Duodenal mucosa (tissue), 2 donors: ENCODE data around the gene TP53I11.

Experiments
- H3K27ac ChIP-seq: one replicate; pipeline ENCODE4 v1.7.0; 2013; ENCODE audit warnings: low read depth, low read length
- H3K27me3 ChIP-seq, 2 donors: one replicate each; pipeline ENCODE4 v1.7.0; 2013; ENCODE audit warnings: low read length in 2 of 2, control low read depth in 1 of 2; ENCODE audit not compliant: insufficient read depth in 2 of 2, control insufficient read depth in 1 of 2
- H3K36me3 ChIP-seq, 2 donors: one replicate each; pipeline ENCODE4 v1.7.0; 2013; ENCODE audit warnings: low read length in 2 of 2, control low read depth in 1 of 2; ENCODE audit not compliant: insufficient read depth in 2 of 2, control insufficient read depth in 1 of 2
- H3K4me1 ChIP-seq, 2 donors: one replicate each; pipeline ENCODE4 v1.7.0; 2013; ENCODE audit warnings: low read length in 2 of 2, control low read depth in 1 of 2; ENCODE audit not compliant: insufficient read depth in 2 of 2, control insufficient read depth in 1 of 2
- H3K4me3 ChIP-seq, 2 donors: one replicate each; pipeline ENCODE4 v1.7.0; 2013; ENCODE audit warnings: low read length in 2 of 2, low read depth in 1 of 2
- H3K9ac ChIP-seq, 2 donors: one replicate each; pipeline ENCODE4 v1.7.0; 2013; ENCODE audit warnings: low read length in 2 of 2, low read depth in 1 of 2
- H3K9me3 ChIP-seq, 2 donors: one replicate each; pipeline ENCODE4 v1.7.0; 2013; ENCODE audit warnings: low read length in 2 of 2, control low read depth in 1 of 2; ENCODE audit not compliant: control insufficient read depth in 1 of 2

The TP53I11 gene, protein sequence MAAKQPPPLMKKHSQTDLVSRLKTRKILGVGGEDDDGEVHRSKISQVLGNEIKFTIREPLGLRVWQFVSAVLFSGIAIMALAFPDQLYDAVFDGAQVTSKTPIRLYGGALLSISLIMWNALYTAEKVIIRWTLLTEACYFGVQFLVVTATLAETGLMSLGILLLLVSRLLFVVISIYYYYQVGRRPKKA

GRCh38 chr11:44950625-44951476 lies at the start of gene TP53I11:
Gene TP53I11 (minus strand): TSS chr11:44950883. CDS start chr11:44938335, 12,548 bp downstream.
- Histone ChIP-seq H3K4me1 (peaks cover 42 to 44% of the 10 kb centered on the region in 2 donors), H3K27ac (peak within 1 kb of the TSS; percentile 64), H3K4me3 (peak within 1 kb of the TSS; percentile 79 to 86), H3K9ac (peak within 1 kb of the TSS; percentile 73 to 90), H3K27me3 (no peaks in the 10 kb centered on the region), H3K36me3 (peaks cover 0 to 6% of the 10 kb centered on the region in 2 donors), H3K9me3 (no peaks in the 10 kb centered on the region)

GRCh38 chr11:44999068-44999467 lies 48.4 kb upstream of the TP53I11 start:
- no peak overlapping the region for H3K9ac ChIP-seq
- H3K27ac ChIP-seq, result no peak overlapping the region
- no peaks in the 10 kb centered on the region for H3K27me3 ChIP-seq
- no peaks in the 10 kb centered on the region for H3K4me1 ChIP-seq
- no peak overlapping the region for H3K4me3 ChIP-seq
- no peaks in the 10 kb centered on the region for H3K36me3 ChIP-seq
- no peaks in the 10 kb centered on the region for H3K9me3 ChIP-seq

- Histone ChIP-seq H3K9ac (no peak overlapping the region), H3K4me3 (no peak overlapping the region), H3K9me3 (no peaks in the 10 kb centered on the region), H3K4me1 (no peaks in the 10 kb centered on the region), H3K27ac (no peak overlapping the region), H3K36me3 (no peaks in the 10 kb centered on the region), H3K27me3 (no peaks in the 10 kb centered on the region)
These were observed 47.4 kb upstream of the TP53I11 start for GRCh38 chr11:44998051-44998450.

DNA sequence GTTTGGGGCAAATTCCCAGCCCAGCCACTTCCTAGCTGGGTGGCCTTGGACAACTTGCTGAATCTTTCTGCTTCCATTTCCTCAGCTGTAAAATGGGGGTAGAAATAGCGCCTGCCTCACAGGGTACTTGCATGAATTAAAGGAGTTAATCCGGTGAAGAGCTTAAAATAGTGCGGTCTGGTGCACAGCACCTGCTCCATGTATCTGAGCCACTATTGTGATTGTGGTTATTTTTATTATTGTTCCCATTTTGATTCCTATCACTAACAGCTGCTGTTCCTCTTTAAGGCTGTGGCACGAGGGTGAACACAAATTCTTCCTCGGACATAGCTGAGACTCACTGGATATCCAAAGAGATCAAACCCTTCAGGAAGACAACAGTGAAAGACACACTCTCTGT lies 46.9 kb upstream of the TP53I11 start:
- Histone ChIP-seq H3K4me3 (no peak overlapping the region), H3K27me3 (no peaks in the 10 kb centered on the region), H3K36me3 (no peaks in the 10 kb centered on the region), H3K4me1 (no peaks in the 10 kb centered on the region), H3K9me3 (no peaks in the 10 kb centered on the region), H3K9ac (no peak overlapping the region), H3K27ac (no peak overlapping the region)

- Histone ChIP-seq H3K9ac (no peak overlapping the region), H3K4me1 (no peaks in the 10 kb centered on the region), H3K9me3 (no peaks in the 10 kb centered on the region), H3K4me3 (no peak overlapping the region), H3K27me3 (no peaks in the 10 kb centered on the region), H3K36me3 (no peaks in the 10 kb centered on the region), H3K27ac (no peak overlapping the region)
These were observed 44.1 kb upstream of the TP53I11 start for GRCh38 chr11:44994753-44995152.

DNA sequence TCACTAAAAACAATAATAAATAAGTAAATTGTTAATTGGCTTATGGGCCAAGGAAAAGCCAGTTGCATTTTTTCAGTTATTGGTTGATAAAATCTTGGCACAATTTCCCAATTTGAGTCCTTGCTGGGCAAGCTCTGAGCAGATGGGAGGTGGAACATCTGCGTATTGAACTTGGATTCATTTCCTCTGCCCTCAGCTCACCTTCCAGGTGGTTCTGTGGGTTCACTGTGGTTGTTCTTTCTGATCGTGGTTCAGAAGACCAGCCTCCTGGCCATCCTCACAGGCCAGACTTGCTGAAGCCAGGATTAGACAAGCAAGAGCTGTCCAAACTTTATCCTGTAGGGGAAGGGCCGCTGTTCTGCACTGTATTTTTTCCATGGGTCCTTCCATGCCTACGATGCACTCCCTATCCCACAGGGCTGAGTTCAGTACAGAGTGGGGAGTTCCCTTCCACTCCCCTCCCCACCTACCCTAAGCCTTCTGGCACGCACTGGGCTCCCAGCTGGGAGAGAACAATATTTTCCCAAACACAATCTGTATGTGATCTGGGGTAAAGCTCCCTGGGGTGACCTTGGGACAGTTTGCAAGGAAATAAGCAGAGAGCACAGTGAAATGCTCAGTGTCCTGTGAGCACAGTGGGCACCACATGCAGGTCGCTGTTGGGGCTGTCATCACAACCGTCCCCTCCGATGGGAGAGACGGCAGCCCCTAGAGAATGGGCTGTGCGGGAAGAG lies 43.5 kb upstream of the TP53I11 start:
- no peak overlapping the region for H3K9ac ChIP-seq
- no peaks in the 10 kb centered on the region for H3K9me3 ChIP-seq

DNA sequence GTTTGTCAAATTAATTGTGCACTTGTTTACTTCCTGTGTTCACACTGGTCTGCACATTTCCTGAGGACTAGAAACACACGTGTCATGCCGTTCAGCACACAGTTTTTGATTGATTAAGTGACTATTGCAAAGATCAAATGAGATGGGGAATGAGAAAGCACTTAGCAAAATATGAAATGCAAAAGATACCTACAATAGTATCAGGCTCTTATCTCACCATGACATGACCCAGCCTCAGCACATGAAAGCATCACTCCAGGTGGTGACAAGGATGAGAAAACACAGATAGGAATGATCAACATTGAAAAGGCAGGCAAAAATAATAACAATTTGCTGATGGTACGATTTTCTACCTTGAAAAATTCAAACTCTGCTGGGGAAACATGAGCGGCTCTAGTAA lies 42.1 kb upstream of the TP53I11 start:
- Histone ChIP-seq H3K36me3 (no peaks in the 10 kb centered on the region), H3K9me3 (no peaks in the 10 kb centered on the region), H3K9ac (no peak overlapping the region), H3K27ac (no peak overlapping the region), H3K4me1 (no peaks in the 10 kb centered on the region), H3K27me3 (no peaks in the 10 kb centered on the region), H3K4me3 (no peak overlapping the region)

More for the DNA sequence above, 43.5 kb upstream of the TP53I11 start:
- Histone ChIP-seq H3K27me3 (no peaks in the 10 kb centered on the region), H3K4me1 (no peaks in the 10 kb centered on the region), H3K27ac (no peak overlapping the region), H3K36me3 (no peaks in the 10 kb centered on the region), H3K4me3 (no peak overlapping the region)

DNA sequence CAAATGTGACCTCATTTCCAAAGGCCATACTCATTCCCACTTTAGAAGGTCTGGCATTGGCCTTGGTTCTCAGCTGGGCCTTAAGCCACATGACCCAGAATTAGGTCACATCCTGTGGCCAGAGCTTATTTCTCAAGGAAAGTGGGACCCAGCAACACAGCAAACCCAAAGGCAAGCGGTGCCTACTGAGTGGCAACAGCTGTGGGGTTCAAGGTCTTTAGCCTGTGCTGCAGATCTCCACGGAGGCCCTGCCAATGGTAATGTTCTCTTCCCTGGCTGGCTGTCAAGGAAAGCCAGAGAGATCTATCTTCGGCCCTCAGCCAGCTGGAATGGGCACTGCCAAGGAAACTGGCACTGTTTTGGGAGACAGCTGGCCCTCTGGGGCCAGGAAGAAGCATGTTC lies 41.5 kb upstream of the TP53I11 start:
- Histone ChIP-seq H3K27me3 (no peaks in the 10 kb centered on the region), H3K4me3 (no peak overlapping the region), H3K9me3 (no peaks in the 10 kb centered on the region), H3K36me3 (no peaks in the 10 kb centered on the region), H3K27ac (no peak overlapping the region), H3K4me1 (no peaks in the 10 kb centered on the region), H3K9ac (no peak overlapping the region)

GRCh38 chr11:44990665-44991064 lies 40.0 kb upstream of the TP53I11 start:
- H3K4me1 ChIP-seq, result no peaks in the 10 kb centered on the region
- no peak overlapping the region for H3K4me3 ChIP-seq
- no peaks in the 10 kb centered on the region for H3K9me3 ChIP-seq
- no peaks in the 10 kb centered on the region for H3K27me3 ChIP-seq
- no peaks in the 10 kb centered on the region for H3K36me3 ChIP-seq
- H3K9ac ChIP-seq, result no peak overlapping the region
- no peak overlapping the region for H3K27ac ChIP-seq
